Mesendoderm (in vitro differentiated cells): ENCODE data around the gene UTS2R.

ENCODE experiments used
- DNase-seq: peaks from one replicate; pipeline ENCODE4 v3.0.0; 2013
- H2AK5ac ChIP-seq: 2 replicates; pipeline ENCODE4 v1.6.1; 2013; ENCODE audit warnings: low read length, inconsistent platforms
- H2BK120ac ChIP-seq: 2 replicates; pipeline ENCODE4 v1.6.1; 2013; ENCODE audit warnings: low read depth, mild to moderate bottlenecking, low read length, moderate library complexity, mixed read lengths
- H2BK15ac ChIP-seq: replicated peaks from 2 replicates; pipeline ENCODE4 v1.6.1; 2013; ENCODE audit warnings: low read depth, mild to moderate bottlenecking, moderate library complexity
- H2BK5ac ChIP-seq: 2 replicates; pipeline ENCODE4 v1.6.1; 2013; ENCODE audit warnings: low read length, inconsistent platforms
- H3K18ac ChIP-seq: 2 replicates; pipeline ENCODE4 v1.6.1; 2013; ENCODE audit warnings: mild to moderate bottlenecking, low read length, mixed read lengths
- H3K23ac ChIP-seq: one replicate; pipeline ENCODE4 v1.6.1; 2013; ENCODE audit warnings: low read length
- H3K27ac ChIP-seq: 2 replicates; pipeline ENCODE4 v1.5.1; 2013; ENCODE audit warnings: low read depth, mild to moderate bottlenecking, inconsistent platforms, low read length, moderate library complexity
- H3K27me3 ChIP-seq: 2 replicates; pipeline ENCODE4 v1.6.1; 2013; ENCODE audit warnings: low read length, control low read depth, mild to moderate bottlenecking, inconsistent platforms; ENCODE audit not compliant: insufficient read depth, poor library complexity
- H3K36me3 ChIP-seq: 2 replicates; pipeline ENCODE4 v1.6.1; 2013; ENCODE audit warnings: low read length, inconsistent platforms; ENCODE audit not compliant: control insufficient read depth, insufficient read depth
- H3K4ac ChIP-seq: one replicate; pipeline ENCODE4 v1.6.1; 2013; ENCODE audit warnings: low read depth, mild to moderate bottlenecking, low read length, moderate library complexity
- H3K4me1 ChIP-seq: 2 replicates; pipeline ENCODE4 v1.6.1; 2013; ENCODE audit warnings: low read depth, low read length, inconsistent platforms; ENCODE audit not compliant: control insufficient read depth
- H3K4me2 ChIP-seq: 2 replicates; pipeline ENCODE4 v1.6.1; 2013; ENCODE audit warnings: low read length
- H3K4me3 ChIP-seq: 2 replicates; pipeline ENCODE4 v1.5.1; 2013; ENCODE audit warnings: mild to moderate bottlenecking, low read length
- H3K56ac ChIP-seq: one replicate; pipeline ENCODE4 v1.6.1; 2013; ENCODE audit warnings: low read length
- H3K79me1 ChIP-seq: 2 replicates; pipeline ENCODE4 v1.6.1; 2013; ENCODE audit warnings: low read length, inconsistent platforms
- H3K79me2 ChIP-seq: 2 replicates; pipeline ENCODE4 v1.6.1; 2013; ENCODE audit warnings: mild to moderate bottlenecking, low read length; ENCODE audit not compliant: control insufficient read depth, insufficient read depth
- H3K9ac ChIP-seq: 2 replicates; pipeline ENCODE4 v1.6.1; 2013; ENCODE audit warnings: low read length, inconsistent platforms
- H4K5ac ChIP-seq: one replicate; pipeline ENCODE4 v1.6.1; 2013; ENCODE audit warnings: low read length
- H4K8ac ChIP-seq: one replicate; pipeline ENCODE4 v1.6.1; 2013; ENCODE audit warnings: low read depth, mild to moderate bottlenecking, control low read depth, low read length, moderate library complexity
- WGBS: extraction: QIAGEN DNeasy Blood & Tissue Kit; methylation state at CpG from one replicate; pipeline ENCODE4 v1.1.7; 2013; ENCODE audit warnings: low lambda C conversion rate, missing lambda C conversion rate; ENCODE audit not compliant: insufficient coverage; ENCODE audit errors: extremely low coverage; 5-methylcytosine and 5-hydroxymethylcytosine counted together

Gene UTS2R

DNA sequence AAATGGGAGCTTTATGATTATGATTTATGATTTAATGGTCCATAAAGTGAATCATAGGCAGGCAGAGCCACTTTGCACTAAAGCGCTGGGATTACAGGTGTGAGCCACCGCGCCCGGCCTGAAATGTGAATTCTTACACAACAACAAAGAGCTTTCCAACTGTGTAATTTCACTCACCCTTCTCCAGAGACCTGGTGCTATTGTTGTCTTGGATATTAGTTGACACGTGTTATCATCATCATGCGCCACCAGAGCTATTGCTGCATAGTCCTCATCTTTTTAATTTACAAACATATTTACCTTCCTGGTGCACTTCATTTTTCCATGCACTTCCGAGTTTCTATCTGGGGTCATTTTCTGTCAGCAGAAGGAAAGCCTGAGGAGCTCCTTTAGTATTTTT lies 4.8 kb upstream of the UTS2R start:
- H4K5ac ChIP-seq: no peak overlapping the region
- H3K4me3 ChIP-seq: no peak overlapping the region
- no peak overlapping the region for H4K8ac ChIP-seq
- no peak for DNase-seq
- H3K23ac ChIP-seq: no peak overlapping the region
- no peak overlapping the region for H2BK5ac ChIP-seq
- no peak overlapping the region for H3K4me2 ChIP-seq
- no peaks in the 10 kb centered on the region for H3K79me1 ChIP-seq
- no peaks in the 10 kb centered on the region for H3K36me3 ChIP-seq
- H3K4ac ChIP-seq: no peak overlapping the region
- H2BK120ac ChIP-seq: no peak overlapping the region
- H3K27ac ChIP-seq: no peak overlapping the region
- H3K56ac ChIP-seq: no peak overlapping the region
- H3K27me3 ChIP-seq: peaks cover 11% of the 10 kb centered on the region
- no peaks in the 10 kb centered on the region for H3K79me2 ChIP-seq
- H3K18ac ChIP-seq: no peak overlapping the region
- WGBS: no CpG with 5 or more reads among the region's 7 CpGs
- no peak overlapping the region for H2AK5ac ChIP-seq
- no peak overlapping the region for H3K9ac ChIP-seq
- no peaks in the 10 kb centered on the region for H3K4me1 ChIP-seq
- no peak overlapping the region for H2BK15ac ChIP-seq

DNA sequence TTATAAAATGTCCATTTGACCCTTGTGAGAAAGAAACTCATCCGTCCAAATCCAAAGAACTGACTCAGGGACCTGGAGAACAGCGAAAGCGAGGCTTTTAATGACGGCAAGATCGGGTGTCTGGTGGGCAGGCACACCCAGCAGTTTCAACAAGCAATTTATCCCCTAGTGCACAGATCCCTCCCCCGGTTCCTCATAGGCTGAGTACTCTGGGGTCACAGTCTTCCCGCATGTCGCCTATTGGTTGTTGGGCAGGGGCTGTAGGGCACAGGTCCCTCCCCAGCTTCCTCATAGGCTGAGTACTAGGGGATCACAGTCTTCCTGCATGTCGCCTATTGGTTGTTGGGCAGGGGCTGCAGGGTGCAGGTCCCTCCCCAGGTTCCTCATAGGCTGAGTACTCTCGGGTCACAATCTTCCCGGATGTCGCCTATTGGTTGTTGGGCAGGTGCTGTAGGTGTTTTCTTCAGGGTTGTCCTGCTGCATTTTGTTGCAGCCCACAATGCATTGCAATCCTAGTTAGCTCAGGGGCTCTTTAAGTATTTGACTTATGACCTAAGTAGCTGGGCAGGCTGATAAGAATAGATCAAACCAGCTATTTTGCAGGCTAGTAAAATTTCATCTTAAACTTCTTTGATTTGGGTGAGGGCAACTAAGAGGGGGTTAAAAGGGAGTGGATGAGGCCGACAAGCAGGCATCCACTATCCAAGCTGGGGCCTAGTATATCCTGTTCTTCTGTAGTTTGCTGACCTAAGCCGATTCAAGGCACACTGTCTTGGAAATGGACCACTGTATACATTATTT lies 3.6 kb upstream of the UTS2R start:
- H3K9ac ChIP-seq: no peak overlapping the region
- H3K56ac ChIP-seq: no peak overlapping the region
- H3K18ac ChIP-seq: no peak overlapping the region
- no peak overlapping the region for H2BK5ac ChIP-seq
- no peaks in the 10 kb centered on the region for H3K79me2 ChIP-seq
- no peak overlapping the region for H4K8ac ChIP-seq
- no peak overlapping the region for H3K4ac ChIP-seq
- no peak overlapping the region for H3K4me2 ChIP-seq
- no peak overlapping the region for H2BK120ac ChIP-seq
- H3K27ac ChIP-seq: no peak overlapping the region
- no peak overlapping the region for H4K5ac ChIP-seq
- H3K36me3 ChIP-seq: no peaks in the 10 kb centered on the region
- no peak overlapping the region for H3K23ac ChIP-seq
- H3K4me3 ChIP-seq: no peak overlapping the region
- peaks cover 16% of the 10 kb centered on the region for H3K27me3 ChIP-seq
- DNase-seq: peak; percentile 75
- WGBS: no CpG with 5 or more reads among the region's 14 CpGs
- no peaks in the 10 kb centered on the region for H3K4me1 ChIP-seq
- no peak overlapping the region for H2AK5ac ChIP-seq
- no peaks in the 10 kb centered on the region for H3K79me1 ChIP-seq
- no peak overlapping the region for H2BK15ac ChIP-seq

GRCh38 chr17:82369211-82369610 lies 2.4 kb upstream of the UTS2R start:
- Histone ChIP-seq H3K4ac (no peak overlapping the region), H2BK15ac (no peak overlapping the region), H2BK120ac (no peak overlapping the region), H3K27me3 (peaks cover 16% of the 10 kb centered on the region), H2BK5ac (no peak overlapping the region), H3K9ac (no peak overlapping the region), H3K18ac (no peak overlapping the region), H3K4me2 (no peak overlapping the region), H3K4me1 (no peaks in the 10 kb centered on the region), H3K79me2 (no peaks in the 10 kb centered on the region), H3K79me1 (no peaks in the 10 kb centered on the region), H4K8ac (no peak overlapping the region), H3K4me3 (no peak overlapping the region), H3K27ac (no peak overlapping the region), H3K23ac (no peak overlapping the region), H3K36me3 (no peaks in the 10 kb centered on the region), H2AK5ac (no peak overlapping the region), H3K56ac (no peak overlapping the region), H4K5ac (no peak overlapping the region)
- WGBS: no CpG with 5 or more reads among the region's 7 CpGs
- no peak for DNase-seq

- H3K27ac ChIP-seq: no peak overlapping the region
- WGBS: no CpG with 5 or more reads among the region's 38 CpGs
- no peak overlapping the region for H3K4me3 ChIP-seq
- DNase-seq: no peak
- H3K79me2 ChIP-seq: no peaks in the 10 kb centered on the region
- H3K56ac ChIP-seq: peak overlapping the region; percentile 25
- H4K8ac ChIP-seq: no peak overlapping the region
- H3K23ac ChIP-seq: no peak overlapping the region
- H3K79me1 ChIP-seq: no peaks in the 10 kb centered on the region
- no peak overlapping the region for H2BK5ac ChIP-seq
- H3K9ac ChIP-seq: no peak overlapping the region
- H3K18ac ChIP-seq: no peak overlapping the region
- peaks cover 16% of the 10 kb centered on the region for H3K27me3 ChIP-seq
- no peak overlapping the region for H2BK15ac ChIP-seq
- no peaks in the 10 kb centered on the region for H3K36me3 ChIP-seq
- H3K4me2 ChIP-seq: no peak overlapping the region
- H2BK120ac ChIP-seq: no peak overlapping the region
- H3K4me1 ChIP-seq: no peaks in the 10 kb centered on the region
- H4K5ac ChIP-seq: no peak overlapping the region
- H3K4ac ChIP-seq: no peak overlapping the region
- H2AK5ac ChIP-seq: no peak overlapping the region
Measured at GRCh38 chr17:82370471-82371332, 863 bp upstream of the UTS2R start.

DNA sequence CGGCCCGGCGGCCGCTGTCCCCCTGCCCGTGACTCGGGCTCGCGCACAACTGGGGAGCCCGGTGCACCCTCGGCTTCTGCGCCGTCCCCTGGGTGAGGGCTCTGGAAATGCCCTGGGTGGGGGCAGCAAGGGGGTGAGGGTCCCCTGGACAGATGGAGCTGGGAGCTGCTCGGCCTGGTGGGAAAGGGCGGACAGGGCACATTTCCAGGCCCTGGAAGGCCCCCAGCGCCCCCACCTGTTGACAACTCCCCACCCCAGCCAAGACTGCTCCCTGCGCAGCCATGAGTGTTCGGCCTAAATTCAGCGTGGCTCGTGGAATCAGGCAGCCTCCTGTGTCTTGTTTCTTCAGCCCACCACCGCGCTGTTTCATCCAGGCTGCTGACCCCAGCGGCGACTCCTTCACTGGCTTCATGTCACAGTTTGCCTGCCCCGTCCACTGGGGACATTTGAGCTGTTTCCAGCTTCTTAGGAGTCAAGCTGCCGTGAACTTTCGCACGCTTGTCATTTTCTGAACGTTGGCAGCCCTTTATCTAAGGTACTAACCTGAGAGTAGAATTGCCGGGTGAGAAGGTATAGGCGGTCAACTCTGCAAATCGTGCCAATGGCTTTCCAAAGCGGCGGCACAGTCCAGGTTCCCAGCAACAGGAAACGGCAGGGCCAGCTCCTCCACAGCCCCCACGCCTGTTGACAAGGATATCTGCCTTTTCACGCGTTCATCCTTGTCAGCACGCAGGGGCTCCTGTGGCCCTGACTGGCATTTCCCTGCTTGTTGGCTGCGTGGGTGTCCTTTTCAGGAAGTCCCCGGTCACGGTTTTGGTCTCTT lies 895 bp downstream of the UTS2R start:
- Histone ChIP-seq H2BK5ac (no peak overlapping the region), H3K27ac (no peak overlapping the region), H3K27me3 (peaks cover 16% of the 10 kb centered on the region), H3K9ac (no peak overlapping the region), H3K79me2 (no peaks in the 10 kb centered on the region), H3K18ac (no peak overlapping the region), H3K36me3 (no peaks in the 10 kb centered on the region), H3K79me1 (no peaks in the 10 kb centered on the region), H2AK5ac (no peak overlapping the region), H2BK120ac (no peak overlapping the region), H3K23ac (no peak overlapping the region), H3K4me1 (no peaks in the 10 kb centered on the region), H3K56ac (peak overlapping the region; percentile 25), H3K4me2 (no peak overlapping the region), H4K5ac (no peak overlapping the region), H3K4ac (no peak overlapping the region), H4K8ac (no peak overlapping the region), H2BK15ac (no peak overlapping the region), H3K4me3 (no peak overlapping the region)
- no CpG with 5 or more reads among the region's 41 CpGs for WGBS
- DNase-seq: peak; percentile 27
